Spleen (tissue), 7 donors: Measurements from ENCODE around the gene ERCC2.

Experiments
- POLR2AphosphoS5 ChIP-seq, 3 donors: sonication (generic); formaldehyde crosslinking; IDR thresholded peaks; one replicate each; pipeline ENCODE4 v1.5.1; 2017; ENCODE audit warnings: antibody characterized with exemption in 3 of 3
- TF ChIP-seq, protein P1 (sequence below), 11 experiments: fragments of 200-600 bp in 7 of 11; fragments of 450-650 bp in 4 of 11; sonication (generic) in 4 of 11; IDR thresholded peaks in 8 of 11; conservative IDR thresholded peaks in 3 of 11; 1 replicate in 7 of 11; 2 replicates in 4 of 11; pipeline versions ENCODE4 v1.4.0 to v1.8.0; 2016 to 2021; ENCODE audit warnings: antibody characterized with exemption in 11 of 11, inconsistent platforms in 4 of 11, mild to moderate bottlenecking in 1 of 11
- donor health status: DM: no; HTN: no; CAD: no; lungs with moderate emphysema.
- donor health status: DM: no; HTN: no; CAD: no.
- donor health status: DM: no; HTN: no; CAD: no.

DNA sequence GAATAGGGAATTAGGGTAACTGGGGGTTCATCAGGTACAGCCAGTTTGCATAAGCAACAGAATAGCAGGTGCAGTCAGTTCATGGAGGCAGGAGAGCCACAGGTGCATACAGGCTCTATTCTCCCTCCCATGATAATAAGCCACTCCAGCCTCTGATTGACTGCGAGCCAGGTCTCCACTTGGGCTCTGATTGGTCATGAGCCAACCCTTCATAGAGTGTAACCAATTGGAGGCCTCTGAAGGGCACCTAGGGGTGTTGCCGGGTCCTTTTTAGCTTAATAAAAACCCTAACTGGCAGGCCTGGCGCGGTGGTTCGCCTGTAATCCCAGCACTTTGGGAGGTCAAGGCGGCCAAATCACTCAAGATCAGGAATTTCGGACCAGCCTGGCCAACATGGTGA lies 39.0 kb downstream of the ERCC2 start:
- TF ChIP-seq, protein P1, sequence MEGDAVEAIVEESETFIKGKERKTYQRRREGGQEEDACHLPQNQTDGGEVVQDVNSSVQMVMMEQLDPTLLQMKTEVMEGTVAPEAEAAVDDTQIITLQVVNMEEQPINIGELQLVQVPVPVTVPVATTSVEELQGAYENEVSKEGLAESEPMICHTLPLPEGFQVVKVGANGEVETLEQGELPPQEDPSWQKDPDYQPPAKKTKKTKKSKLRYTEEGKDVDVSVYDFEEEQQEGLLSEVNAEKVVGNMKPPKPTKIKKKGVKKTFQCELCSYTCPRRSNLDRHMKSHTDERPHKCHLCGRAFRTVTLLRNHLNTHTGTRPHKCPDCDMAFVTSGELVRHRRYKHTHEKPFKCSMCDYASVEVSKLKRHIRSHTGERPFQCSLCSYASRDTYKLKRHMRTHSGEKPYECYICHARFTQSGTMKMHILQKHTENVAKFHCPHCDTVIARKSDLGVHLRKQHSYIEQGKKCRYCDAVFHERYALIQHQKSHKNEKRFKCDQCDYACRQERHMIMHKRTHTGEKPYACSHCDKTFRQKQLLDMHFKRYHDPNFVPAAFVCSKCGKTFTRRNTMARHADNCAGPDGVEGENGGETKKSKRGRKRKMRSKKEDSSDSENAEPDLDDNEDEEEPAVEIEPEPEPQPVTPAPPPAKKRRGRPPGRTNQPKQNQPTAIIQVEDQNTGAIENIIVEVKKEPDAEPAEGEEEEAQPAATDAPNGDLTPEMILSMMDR (IDR thresholded peaks at IDR 0.05 in 8 of 11, conservative IDR thresholded peaks at IDR 0.05 in 3 of 11): no peak
- TF ChIP-seq POLR2AphosphoS5 (IDR thresholded peaks at IDR 0.05): no peak
